Retinal pigment epithelial cell (primary cell): ENCODE data around the gene DYNAP.

ENCODE experiments used
- DNase-seq: peaks from one replicate; pipeline ENCODE4 v3.0.0-alpha.2; 2010; ENCODE audit warnings: low read depth
- H3K4me3 ChIP-seq: 2 replicates; pipeline ENCODE4 v1.5.1; 2011; ENCODE audit warnings: mild to moderate bottlenecking, low read length, control low read depth, moderate library complexity
- CTCF ChIP-seq: conservative IDR thresholded peaks from 2 replicates; pipeline ENCODE4 v1.5.1; 2011; ENCODE audit warnings: low read depth, low read length, control low read depth, inconsistent platforms

DYNAP gene

DNA sequence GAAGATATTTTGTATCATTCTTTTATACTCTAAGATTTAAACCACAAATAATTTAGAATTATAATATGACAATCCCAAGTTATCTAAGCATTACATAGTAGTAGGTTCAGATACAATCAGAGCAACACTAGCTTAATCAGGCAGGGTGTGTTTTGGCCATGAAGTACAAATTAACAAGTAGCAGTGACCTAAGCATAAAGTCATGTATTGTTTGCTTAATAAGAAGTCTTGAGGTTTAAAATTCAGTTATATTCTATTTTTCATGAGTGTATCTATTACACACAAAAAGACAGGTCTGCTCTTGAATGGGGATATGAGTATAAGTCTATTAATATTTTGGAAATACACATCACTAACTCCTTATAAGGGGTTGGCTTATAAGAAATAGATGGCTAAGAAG, 39.9 kb downstream of the DYNAP start:
- H3K4me3 ChIP-seq = no peak overlapping the region
- no peak for DNase-seq
- TF ChIP-seq CTCF = no peak

- TF ChIP-seq CTCF = no peak
- no peak overlapping the region for H3K4me3 ChIP-seq
- no peak for DNase-seq
Observed at GRCh38 chr18:54636217-54636616, 45.2 kb downstream of the DYNAP start.

DNA sequence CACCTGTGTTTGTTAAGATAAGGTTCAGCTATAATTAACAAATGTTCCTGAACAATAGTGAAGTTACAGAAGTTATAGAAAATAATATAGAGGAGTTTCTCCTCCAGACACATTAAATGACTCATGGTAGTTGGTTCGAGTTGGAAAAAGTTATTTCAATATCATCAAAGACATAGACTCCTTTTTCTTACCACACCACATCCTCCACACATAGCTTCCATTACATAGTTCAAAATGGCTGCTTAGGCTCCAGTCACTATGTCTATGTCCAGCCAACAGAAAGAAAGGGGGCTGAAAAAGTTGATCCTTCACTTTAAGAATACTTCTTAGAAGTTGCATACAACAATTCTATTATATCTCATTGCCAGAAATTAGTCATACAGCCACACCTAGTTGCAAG, 50.7 kb downstream of the DYNAP start:
- no peak overlapping the region for H3K4me3 ChIP-seq
- DNase-seq = no peak
- TF ChIP-seq CTCF = no peak

DNA sequence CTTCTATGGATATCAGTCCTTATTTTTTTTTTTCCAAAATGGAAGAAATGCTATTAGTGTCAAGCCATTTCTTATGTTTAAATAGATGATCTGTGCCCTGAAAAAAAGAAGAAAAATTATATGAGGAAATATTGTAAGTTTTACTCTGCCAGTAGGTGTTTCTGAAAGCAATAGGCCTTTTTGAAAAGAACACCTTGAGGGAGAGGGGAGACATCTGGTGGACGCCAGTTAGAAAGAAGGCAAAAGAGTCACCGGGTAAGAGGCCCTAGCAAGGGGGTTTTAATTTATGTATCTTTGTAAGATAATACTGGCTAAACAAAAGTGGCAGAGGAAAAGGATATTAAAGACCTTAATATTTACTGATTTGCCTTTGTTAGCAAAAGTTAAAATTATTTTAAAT, 56.1 kb downstream of the DYNAP start:
- peak; percentile 56 for TF ChIP-seq CTCF

More for the DNA sequence above, 56.1 kb downstream of the DYNAP start:
- no peak overlapping the region for H3K4me3 ChIP-seq
- peak; percentile 4 for DNase-seq
